ENCODE data around the gene C1QTNF1.

Gene C1QTNF1

DNA sequence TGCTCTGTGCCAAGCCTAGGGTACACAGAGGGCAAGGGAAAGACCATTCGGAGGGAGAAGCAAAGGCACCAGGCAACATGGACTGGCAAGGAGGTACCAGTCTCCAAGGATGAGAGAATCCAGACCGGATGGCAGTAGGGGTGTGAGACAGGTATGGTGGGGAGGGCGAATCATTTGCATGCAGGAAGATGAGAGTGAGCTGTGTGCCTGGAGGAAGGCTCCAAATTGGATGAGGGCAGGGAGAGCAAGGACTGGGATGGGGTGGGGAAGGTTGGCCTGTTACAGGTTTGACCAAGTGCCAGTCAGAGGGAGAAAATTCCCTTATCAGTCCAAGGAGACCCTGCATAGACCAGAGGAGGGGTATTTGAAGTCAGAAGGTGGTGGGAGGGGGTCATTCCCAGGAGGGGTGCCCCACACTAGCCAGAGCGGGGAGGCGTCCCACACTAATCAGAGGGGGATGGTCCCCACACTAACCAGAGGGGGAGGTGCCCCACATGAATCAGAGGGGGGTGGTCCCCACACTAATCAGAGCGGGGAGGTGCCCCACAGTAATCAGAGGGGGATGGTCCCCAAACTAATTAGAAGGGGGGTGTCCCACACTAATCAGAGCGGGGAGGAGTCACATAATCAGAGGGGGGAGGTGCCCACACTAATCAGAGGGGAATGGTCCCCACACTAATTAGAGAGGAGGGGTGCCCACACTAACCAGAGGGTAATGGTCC is 15.1 kb upstream of the C1QTNF1 start:
- TF ChIP-seq CTCF (IDR thresholded peaks at IDR 0.05; ENCODE audit: borderline replicate concordance, insufficient read depth, low read depth, low read length) = no peak
- H3K4me3 ChIP-seq (ENCODE audit: low read depth, low read length) = peak overlapping the region; percentile 73

DNA sequence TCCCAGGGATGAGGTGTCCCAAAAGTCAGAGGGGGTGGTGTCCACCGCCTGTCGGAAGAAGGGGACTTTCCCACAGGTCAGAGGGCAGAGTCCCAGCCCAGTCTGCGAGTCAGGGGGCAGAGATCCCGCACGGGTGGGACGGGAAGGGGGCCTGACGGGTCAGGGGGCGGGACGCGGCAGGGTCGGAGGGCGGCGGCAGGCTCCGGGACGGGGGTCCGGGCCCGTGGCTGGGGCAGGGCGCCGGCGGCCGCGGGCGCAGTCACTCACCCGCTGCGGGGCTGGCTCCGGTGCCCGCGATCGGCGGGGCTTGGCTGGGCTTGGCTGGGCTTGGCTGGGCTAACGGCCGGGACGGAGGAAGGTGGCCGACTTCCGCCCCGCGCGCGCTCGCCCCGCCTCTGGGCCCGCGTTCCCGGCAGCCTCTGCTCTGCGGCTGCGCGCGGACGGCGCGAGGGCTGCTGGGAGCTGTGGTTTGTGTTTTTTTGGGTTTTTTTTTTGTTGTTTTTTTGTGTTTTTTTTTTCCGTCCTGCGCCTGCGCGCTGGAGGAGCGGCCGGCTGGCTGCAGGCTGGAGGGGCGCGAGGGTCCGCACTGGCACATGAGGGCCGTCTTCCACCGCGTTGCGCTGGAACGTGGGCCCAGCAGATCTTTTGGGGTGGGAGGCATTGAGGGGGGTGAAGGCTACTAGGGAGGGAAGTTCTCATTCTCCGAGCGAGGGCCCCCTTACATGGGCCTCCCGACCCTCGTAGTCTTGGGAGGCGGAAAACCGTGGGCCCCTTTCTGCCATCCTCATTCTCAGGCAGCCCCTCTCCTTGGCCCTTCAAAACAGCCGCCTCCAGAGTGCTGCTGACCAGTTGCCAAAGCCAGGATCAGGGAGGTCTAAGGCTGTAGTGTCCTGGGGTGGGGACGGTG is 14.3 kb upstream of the C1QTNF1 start, which contains the start of gene CANT1:
Gene CANT1, minus strand, starts transcription at position 368 of the 907 bp plus-strand sequence. CDS start 12,142 bp downstream, outside the sequence.
- TF ChIP-seq CTCF (IDR thresholded peaks at IDR 0.05; ENCODE audit: borderline replicate concordance, insufficient read depth, low read depth, low read length) = no peak
- H3K4me3 ChIP-seq (ENCODE audit: low read depth, low read length) = peak within 1 kb of the TSS; percentile 73

DNA sequence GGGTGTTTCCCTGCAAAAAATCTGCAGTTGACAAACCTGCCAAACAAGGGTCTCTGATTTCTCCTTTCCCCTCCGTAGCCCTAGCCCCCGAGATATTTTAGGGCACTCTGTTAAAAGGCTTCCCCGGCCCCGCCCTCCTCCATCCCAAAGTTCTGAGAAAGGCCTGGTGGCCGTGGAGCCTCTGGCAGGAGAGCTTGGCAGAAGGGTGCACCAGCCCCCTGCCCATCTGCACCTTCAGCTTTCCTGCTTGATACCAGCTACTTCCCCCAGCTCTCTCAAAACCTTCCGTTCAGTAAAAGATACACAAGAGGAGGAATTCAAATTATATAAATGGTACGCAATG is 13.7 kb upstream of the C1QTNF1 start:
- H3K4me3 ChIP-seq (ENCODE audit: low read depth, low read length) = peak overlapping the region; percentile 73
- TF ChIP-seq CTCF (IDR thresholded peaks at IDR 0.05; ENCODE audit: borderline replicate concordance, insufficient read depth, low read depth, low read length) = no peak

GRCh38 chr17:79011451-79012147 is 12.4 kb upstream of the C1QTNF1 start:
- H3K4me3 ChIP-seq (ENCODE audit: low read depth, low read length) = no peak overlapping the region
- TF ChIP-seq CTCF (IDR thresholded peaks at IDR 0.05; ENCODE audit: borderline replicate concordance, insufficient read depth, low read depth, low read length) = no peak

- H3K4me3 ChIP-seq (ENCODE audit: low read depth, low read length) = no peak overlapping the region
- no peak for TF ChIP-seq CTCF (IDR thresholded peaks at IDR 0.05; ENCODE audit: borderline replicate concordance, insufficient read depth, low read depth, low read length)
Measured at GRCh38 chr17:79012563-79013134, 11.3 kb upstream of the C1QTNF1 start.

GRCh38 chr17:79014158-79014758 is 9.7 kb upstream of the C1QTNF1 start:
- TF ChIP-seq CTCF (IDR thresholded peaks at IDR 0.05; ENCODE audit: borderline replicate concordance, insufficient read depth, low read depth, low read length) = no peak
- H3K4me3 ChIP-seq (ENCODE audit: low read depth, low read length) = no peak overlapping the region
